ENCODE measurements around the gene LTA. TPM values are rescaled to one million over a fixed set of nuclear protein-coding genes. Genes with fewer than 3 reads are reported as not detected.

Gene LTA
- total RNA-seq, 1 donor from 2014 or later: not detected

GRCh38 chr6:31543639-31544038, 28.4 kb upstream of the LTA start:
- TF ChIP-seq, protein P1, sequence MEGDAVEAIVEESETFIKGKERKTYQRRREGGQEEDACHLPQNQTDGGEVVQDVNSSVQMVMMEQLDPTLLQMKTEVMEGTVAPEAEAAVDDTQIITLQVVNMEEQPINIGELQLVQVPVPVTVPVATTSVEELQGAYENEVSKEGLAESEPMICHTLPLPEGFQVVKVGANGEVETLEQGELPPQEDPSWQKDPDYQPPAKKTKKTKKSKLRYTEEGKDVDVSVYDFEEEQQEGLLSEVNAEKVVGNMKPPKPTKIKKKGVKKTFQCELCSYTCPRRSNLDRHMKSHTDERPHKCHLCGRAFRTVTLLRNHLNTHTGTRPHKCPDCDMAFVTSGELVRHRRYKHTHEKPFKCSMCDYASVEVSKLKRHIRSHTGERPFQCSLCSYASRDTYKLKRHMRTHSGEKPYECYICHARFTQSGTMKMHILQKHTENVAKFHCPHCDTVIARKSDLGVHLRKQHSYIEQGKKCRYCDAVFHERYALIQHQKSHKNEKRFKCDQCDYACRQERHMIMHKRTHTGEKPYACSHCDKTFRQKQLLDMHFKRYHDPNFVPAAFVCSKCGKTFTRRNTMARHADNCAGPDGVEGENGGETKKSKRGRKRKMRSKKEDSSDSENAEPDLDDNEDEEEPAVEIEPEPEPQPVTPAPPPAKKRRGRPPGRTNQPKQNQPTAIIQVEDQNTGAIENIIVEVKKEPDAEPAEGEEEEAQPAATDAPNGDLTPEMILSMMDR (conservative IDR thresholded peaks at IDR 0.05; ENCODE audit: low read depth, low read length): no peak
- no peak overlapping the region for H3K4me3 ChIP-seq (ENCODE audit: low read depth, low read length)

DNA sequence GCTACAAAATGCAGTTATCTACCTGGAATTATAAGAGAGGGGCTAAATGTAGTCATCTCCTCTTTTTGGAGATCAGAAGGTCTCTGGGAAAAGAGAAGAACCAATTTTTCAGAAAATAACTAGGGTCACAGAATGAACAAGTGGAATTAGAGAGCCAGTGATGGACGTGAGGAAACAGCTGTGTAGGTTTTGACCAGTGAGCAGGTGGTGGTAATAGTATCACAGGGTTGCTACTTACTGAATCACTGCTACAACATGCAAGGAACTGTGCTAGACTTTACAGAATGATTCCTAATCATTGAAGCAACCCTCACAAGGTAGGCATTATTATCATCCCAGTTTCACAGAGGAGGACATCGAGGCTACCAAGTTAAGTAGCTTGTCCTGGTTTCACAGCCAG, 27.4 kb upstream of the LTA start:
- no peak for DNase-seq (ENCODE audit: low read depth)
- TF ChIP-seq, protein P1 (conservative IDR thresholded peaks at IDR 0.05; ENCODE audit: low read depth, low read length): no peak
- no peak overlapping the region for H3K4me3 ChIP-seq (ENCODE audit: low read depth, low read length)

More at GRCh38 chr6:31543639-31544038, 28.4 kb upstream of the LTA start:
- no peak for DNase-seq (ENCODE audit: low read depth)

DNA sequence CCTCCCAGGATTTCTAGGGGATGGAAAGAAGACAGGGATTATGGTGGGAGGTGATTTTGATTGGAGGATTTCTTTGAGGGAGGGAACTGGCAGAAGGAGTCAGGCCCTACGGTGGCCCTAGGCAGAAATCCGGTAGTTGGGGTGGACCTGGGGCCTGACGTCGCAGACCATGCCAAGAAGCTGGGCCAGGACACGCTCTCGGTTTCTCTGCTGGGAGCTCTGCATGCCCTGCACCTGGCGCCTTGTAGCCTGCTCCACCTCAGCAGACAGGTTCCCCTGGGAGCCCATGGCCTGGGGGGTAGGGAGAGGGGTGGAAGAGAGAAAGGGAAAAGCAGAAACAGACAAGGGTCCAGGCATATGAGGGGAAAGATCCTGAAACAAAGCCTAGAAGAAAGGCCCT, 26.8 kb upstream of the LTA start:
- no peak for DNase-seq (ENCODE audit: low read depth)
- TF ChIP-seq, protein P1 (conservative IDR thresholded peaks at IDR 0.05; ENCODE audit: low read depth, low read length): no peak
- no peak overlapping the region for H3K4me3 ChIP-seq (ENCODE audit: low read depth, low read length)

- peak within 1 kb of the TSS; percentile 65 for H3K4me3 ChIP-seq (ENCODE audit: low read depth, low read length)
- DNase-seq (ENCODE audit: low read depth): peak; percentile 57
Observed at GRCh38 chr6:31546339-31546957, 25.6 kb upstream of the LTA start, which contains the start of gene ATP6V1G2. TSS of gene ATP6V1G2 (minus strand) at chr6:31546608. CDS start at chr6:31546559, 49 bp downstream.

GRCh38 chr6:31546958-31547726, 24.9 kb upstream of the LTA start, which contains the start of gene NFKBIL1:
TSS of gene NFKBIL1 (plus strand) at chr6:31547608. CDS start at chr6:31547695, 87 bp downstream.
- peak; percentile 78 for DNase-seq (ENCODE audit: low read depth)
- H3K4me3 ChIP-seq (ENCODE audit: low read depth, low read length): peak within 1 kb of the TSS; percentile 65
- TF ChIP-seq, protein P1 (conservative IDR thresholded peaks at IDR 0.05; ENCODE audit: low read depth, low read length): no peak

More at GRCh38 chr6:31546339-31546957, 25.6 kb upstream of the LTA start, which contains the start of gene ATP6V1G2:
- TF ChIP-seq, protein P1 (conservative IDR thresholded peaks at IDR 0.05; ENCODE audit: low read depth, low read length): peak; percentile 100

DNA sequence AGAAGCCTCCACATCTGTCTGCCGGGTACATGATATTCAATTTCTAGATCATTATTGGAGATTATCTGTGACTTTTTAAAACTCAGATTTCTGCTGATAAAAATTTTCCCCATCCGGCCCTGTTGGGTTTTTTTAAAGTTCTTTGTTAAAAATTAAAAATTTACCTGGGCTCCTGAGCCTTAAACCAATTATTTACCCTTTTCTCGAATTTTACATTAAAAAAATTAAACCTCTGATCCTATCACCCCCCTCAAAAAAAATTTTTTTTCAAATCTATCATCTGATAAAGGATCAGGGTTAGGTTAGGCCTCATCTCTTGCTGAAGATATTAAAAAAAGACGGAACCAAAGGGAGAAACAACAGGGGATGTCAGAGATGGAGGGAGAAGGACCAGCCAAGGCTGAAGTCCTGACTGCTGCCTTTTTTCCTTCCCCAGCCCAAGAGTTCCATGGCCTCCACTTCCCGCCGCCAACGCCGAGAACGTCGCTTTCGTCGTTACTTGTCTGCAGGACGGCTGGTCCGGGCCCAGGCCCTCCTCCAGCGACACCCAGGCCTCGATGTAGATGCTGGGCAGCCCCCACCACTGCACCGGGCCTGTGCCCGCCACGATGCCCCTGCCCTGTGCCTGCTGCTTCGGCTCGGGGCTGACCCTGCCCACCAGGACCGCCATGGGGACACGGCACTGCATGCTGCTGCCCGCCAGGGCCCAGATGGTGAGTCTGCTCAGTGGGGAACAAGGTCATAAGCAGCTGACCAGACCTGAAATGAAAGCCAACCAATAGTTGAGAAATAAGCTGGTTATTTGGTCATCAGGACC, 24.2 kb upstream of the LTA start:
- H3K4me3 ChIP-seq (ENCODE audit: low read depth, low read length): peak overlapping the region; percentile 65
- no peak for DNase-seq (ENCODE audit: low read depth)
- TF ChIP-seq, protein P1 (conservative IDR thresholded peaks at IDR 0.05; ENCODE audit: low read depth, low read length): no peak

Data from epithelial cell of proximal tubule (primary cell).